ENCODE data around the gene FCN1. TPM values are rescaled to one million over a fixed set of nuclear protein-coding genes. Genes with fewer than 3 reads are reported as not detected.

FCN1 gene
- total RNA-seq, 4 donors from 2014 or later = 2.0 to 10.5 (median 4.3) TPM

- TF ChIP-seq CTCF (IDR thresholded peaks at IDR 0.05; ENCODE audit: low read depth) = no peak
These were observed 32.9 kb upstream of the FCN1 start for GRCh38 chr9:134950386-134951210.

- no peak for TF ChIP-seq CTCF (IDR thresholded peaks at IDR 0.05; ENCODE audit: low read depth)
These were observed 32.1 kb upstream of the FCN1 start for GRCh38 chr9:134949681-134950385.

- no peak for TF ChIP-seq CTCF (IDR thresholded peaks at IDR 0.05; ENCODE audit: low read depth)
These were observed 30.4 kb upstream of the FCN1 start for GRCh38 chr9:134948149-134948548.

- TF ChIP-seq CTCF (IDR thresholded peaks at IDR 0.05; ENCODE audit: low read depth) = no peak
These were observed 29.7 kb upstream of the FCN1 start for GRCh38 chr9:134947265-134947955.

GRCh38 chr9:134946663-134947062, 29.0 kb upstream of the FCN1 start:
- TF ChIP-seq CTCF (IDR thresholded peaks at IDR 0.05; ENCODE audit: low read depth) = no peak

GRCh38 chr9:134945509-134946275, 28.0 kb upstream of the FCN1 start:
- TF ChIP-seq CTCF (IDR thresholded peaks at IDR 0.05; ENCODE audit: low read depth) = no peak
